HCT116 (cell line): ENCODE measurements around the gene DHRS12. TPM values are rescaled to one million over a fixed set of nuclear protein-coding genes. Genes with fewer than 3 reads are reported as not detected.

Experiments used
- ATAC-seq: fragments of 200-7000 bp; cut with Tn5 transposase; 2 replicates; pipeline ENCODE4 v1.9.1; 2020; ENCODE audit warnings: mild to moderate bottlenecking, moderate library complexity
- BruUV-seq: library from RNA; stranded (reverse); fragments of 400-500 nt; replicated peaks from 2 replicates; lab custom pipeline; 2021; lab: Mats Ljungman, UMichigan
- CTCF ChIA-PET: fragments of 300-600 bp; sonication (Branson Sonifier 250); formaldehyde crosslinking; loops from one replicate; lab custom pipeline; 2021; ENCODE audit warnings: antibody characterized with exemption; lab: Charles Lee
- POLR2A ChIA-PET: fragments of 300-600, 350-600 bp; sonication (Branson Sonifier 250); formaldehyde crosslinking; loops from one replicate; lab custom pipeline; 2021; ENCODE audit warnings: antibody characterized with exemption; lab: Charles Lee
- RAD21 ChIA-PET, 2 experiments: fragments of 300-600 bp; sonication (Branson Sonifier 250); formaldehyde crosslinking; loops; one replicate each; lab custom pipeline; 2023; ENCODE audit warnings: low total read pairs in 2 of 2; ENCODE audit not compliant: uncharacterized antibody in 2 of 2, unreplicated experiment in 2 of 2, low non-redundant PET in 1 of 2; lab: Charles Lee
- DNase-seq: peaks from one replicate; pipeline ENCODE4 v3.0.0-alpha.2; 2010; ENCODE audit warnings: low read depth, low spot score
- H2AFZ ChIP-seq: fragments of 200-600 bp; shearing (Covaris generic), sonication (generic); 2 replicates; pipeline ENCODE4 v1.6.1; 2017; ENCODE audit warnings: low read depth, mixed run types, mixed read lengths, antibody characterized with exemption, low read length; ENCODE audit not compliant: poor library complexity, severe bottlenecking
- H3K27ac ChIP-seq: 2 replicates; pipeline ENCODE4 v1.5.1; 2012; ENCODE audit warnings: low read depth, low read length
- H3K27me3 ChIP-seq: fragments of 200-600 bp; sonication (generic); 2 replicates; pipeline ENCODE4 v1.6.1; 2016; ENCODE audit warnings: mixed run types, low read length, mixed read lengths; ENCODE audit not compliant: insufficient read depth
- H3K36me3 ChIP-seq, 2 experiments: fragments of 200-500 bp in 1 of 2; fragments of 200-600 bp in 1 of 2; sonication (Bioruptor generic) in 1 of 2; sonication (generic) in 1 of 2; 2 replicates each; pipeline versions ENCODE4 v1.5.1 to v1.6.1; 2014 to 2016; ENCODE audit warnings: low read length in 2 of 2, inconsistent platforms in 1 of 2, mixed read lengths in 1 of 2, mixed run types in 1 of 2; ENCODE audit not compliant: insufficient read depth in 2 of 2, control insufficient read depth in 1 of 2
- H3K4me1 ChIP-seq, 2 experiments: fragments of 200-600 bp in 1 of 2; sonication (generic) in 1 of 2; 2 replicates each; pipeline versions ENCODE4 v1.5.1 to v1.6.1; 2012 to 2017; ENCODE audit warnings: low read length in 2 of 2, inconsistent platforms in 1 of 2, mild to moderate bottlenecking in 1 of 2, mixed read lengths in 1 of 2, mixed run types in 1 of 2, moderate library complexity in 1 of 2; ENCODE audit not compliant: insufficient read depth in 2 of 2, control insufficient read depth in 1 of 2
- H3K4me2 ChIP-seq: fragments of 200-600 bp; sonication (generic); 2 replicates; pipeline ENCODE4 v1.6.1; 2017; ENCODE audit warnings: mixed run types, low read length, mixed read lengths
- H3K4me3 ChIP-seq, 2 experiments: fragments of 200-600 bp in 1 of 2; sonication (generic) in 1 of 2; replicated peaks in 1 of 2; 2 replicates each; pipeline ENCODE4 v1.5.1; 2011 to 2016; ENCODE audit warnings: low read length in 2 of 2, control low read depth in 1 of 2, low read depth in 1 of 2, mild to moderate bottlenecking in 1 of 2, mixed read lengths in 1 of 2, mixed run types in 1 of 2
- H3K79me2 ChIP-seq: fragments of 200-600 bp; sonication (generic); 2 replicates; pipeline ENCODE4 v1.6.1; 2017; ENCODE audit warnings: mild to moderate bottlenecking, mixed run types, low read length, moderate library complexity, mixed read lengths; ENCODE audit not compliant: insufficient read depth
- H3K9ac ChIP-seq: fragments of 200-600 bp; sonication (generic); 2 replicates; pipeline ENCODE4 v1.6.1; 2016; ENCODE audit warnings: low read length, mixed read lengths
- H3K9me2 ChIP-seq: fragments of 200-600 bp; sonication (generic), shearing (Covaris generic); 2 replicates; pipeline ENCODE4 v1.6.1; 2017; ENCODE audit warnings: mixed run types, mild to moderate bottlenecking, moderate library complexity; ENCODE audit not compliant: insufficient read depth
- H3K9me3 ChIP-seq, 2 experiments: fragments of 200-500 bp in 1 of 2; fragments of 200-600 bp in 1 of 2; sonication (Bioruptor generic) in 1 of 2; sonication (generic) in 1 of 2; 2 replicates each; pipeline ENCODE4 v1.6.1; 2014 to 2017; ENCODE audit warnings: low read length in 2 of 2, mixed read lengths in 2 of 2, inconsistent platforms in 1 of 2, low read depth in 1 of 2, mild to moderate bottlenecking in 1 of 2, mixed run types in 1 of 2, moderate library complexity in 1 of 2; ENCODE audit not compliant: control insufficient read depth in 1 of 2, insufficient read depth in 1 of 2
- H4K20me1 ChIP-seq: fragments of 200-600 bp; sonication (generic), shearing (Covaris generic); 2 replicates; pipeline ENCODE4 v1.6.1; 2017; ENCODE audit warnings: mixed run types, mild to moderate bottlenecking, moderate library complexity; ENCODE audit not compliant: insufficient read depth
- ATF3 ChIP-seq: IDR thresholded peaks from 2 replicates; pipeline ENCODE4 v1.6.1; 2012
- CBX3 ChIP-seq: IDR thresholded peaks from 2 replicates; pipeline ENCODE4 v1.6.1; 2012; ENCODE audit warnings: low read depth
- ELF1 ChIP-seq: IDR thresholded peaks from 2 replicates; pipeline ENCODE4 v1.6.1; 2012; ENCODE audit warnings: low read depth, borderline replicate concordance
- EZH2 ChIP-seq: fragments of 200-600 bp; sonication (generic); IDR thresholded peaks from 2 replicates; pipeline ENCODE4 v1.6.1; 2017; ENCODE audit warnings: antibody characterized with exemption, mixed run types
- EZH2phosphoT487 ChIP-seq: fragments of 200-600 bp; IDR thresholded peaks from 2 replicates; pipeline ENCODE4 v1.6.1; 2018; ENCODE audit warnings: antibody characterized with exemption, borderline replicate concordance
- JUND ChIP-seq: IDR thresholded peaks from 2 replicates; pipeline ENCODE4 v1.6.1; 2012
- POLR2A ChIP-seq: IDR thresholded peaks from 2 replicates; pipeline ENCODE4 v1.7.0; 2011; ENCODE audit warnings: borderline replicate concordance; ENCODE audit not compliant: insufficient read depth, insufficient read length; ENCODE audit errors: extremely low read depth
- POLR2AphosphoS5 ChIP-seq: IDR thresholded peaks from 2 replicates; pipeline ENCODE4 v1.6.1; 2011; ENCODE audit warnings: mild to moderate bottlenecking, low read depth, low read length, moderate library complexity
- RAD21 ChIP-seq: IDR thresholded peaks from 2 replicates; pipeline ENCODE4 v1.6.1; 2012; ENCODE audit warnings: low read depth, mild to moderate bottlenecking
- SIN3A ChIP-seq: IDR thresholded peaks from 2 replicates; pipeline ENCODE4 v1.6.1; 2012; ENCODE audit warnings: low read depth
- SRF ChIP-seq: IDR thresholded peaks from 2 replicates; pipeline ENCODE4 v1.6.1; 2012; ENCODE audit warnings: low read depth
- YY1 ChIP-seq: IDR thresholded peaks from 2 replicates; pipeline ENCODE4 v1.6.1; 2011; ENCODE audit warnings: low read length, low read depth, moderate library complexity, mild to moderate bottlenecking; ENCODE audit not compliant: insufficient replicate concordance; ENCODE audit errors: extremely low read depth
- ZFX ChIP-seq: fragments of 450-650 bp; IDR thresholded peaks from 2 replicates; pipeline ENCODE4 v1.6.1; 2017
- ZNF274 ChIP-seq: fragments of 200-500 bp; sonication (Bioruptor generic); IDR thresholded peaks from 2 replicates; pipeline ENCODE4 v1.6.1; 2014; ENCODE audit warnings: mild to moderate bottlenecking, low read depth, low read length, inconsistent platforms
- intact Hi-C: fragments of 100-400 bp; cut with micrococcal nuclease; formaldehyde crosslinking; loops from 2 replicates; pipeline ENCODE4 v1.10.0; 2022
- total RNA-seq: library from RNA; stranded (reverse); gene quantifications from one replicate; pipeline ENCODE4 v1.2.1, GENCODE V29; 2021; ENCODE audit not compliant: unreplicated experiment
- TF ChIP-seq, protein P1 (sequence below): IDR thresholded peaks from 2 replicates; pipeline ENCODE4 v1.6.1; 2012
- TF ChIP-seq, protein P2 (sequence below): IDR thresholded peaks from 2 replicates; pipeline ENCODE4 v1.6.1; 2011; ENCODE audit warnings: mild to moderate bottlenecking, low read length, moderate library complexity; ENCODE audit not compliant: insufficient replicate concordance; ENCODE audit errors: extremely low read depth

DHRS12 gene
- total RNA-seq, 1 experiment from 2014 or later = 3.9 TPM

DNA sequence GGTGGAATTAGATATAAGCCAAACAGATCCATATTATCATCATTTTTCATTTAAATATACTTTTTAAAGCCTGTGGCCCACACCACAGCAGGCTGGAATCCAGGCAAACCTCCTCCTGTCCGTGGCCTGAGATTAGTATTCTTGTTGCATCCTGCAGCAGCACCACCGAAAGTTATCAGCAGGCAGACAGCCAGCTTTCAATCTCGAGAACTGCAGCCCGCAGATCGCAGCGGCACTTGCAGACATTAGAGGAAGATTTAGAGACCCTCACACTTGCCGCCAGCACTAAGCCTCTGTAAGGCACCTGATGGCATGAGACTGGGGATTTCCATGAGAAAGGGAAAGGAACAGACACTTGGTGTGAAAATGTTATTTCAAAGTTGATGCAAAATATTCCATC is 7.4 kb downstream of the DHRS12 start:
- Histone ChIP-seq H3K36me3 (no peaks in the 10 kb centered on the region), H3K79me2 (no peaks in the 10 kb centered on the region), H3K27me3 (no peaks in the 10 kb centered on the region), H3K4me2 (no peak overlapping the region), H3K9me2 (no peaks in the 10 kb centered on the region), H3K9me3 (no peaks in the 10 kb centered on the region), H4K20me1 (no peaks in the 10 kb centered on the region), H3K4me3 (no peak overlapping the region), H3K27ac (no peak overlapping the region), H2AFZ (no peak overlapping the region), H3K4me1 (peaks cover 12 to 17% of the 10 kb centered on the region in 2 experiments), H3K9ac (no peak overlapping the region)
- TF ChIP-seq YY1 (no peak), SRF (no peak), SIN3A (no peak), ELF1 (no peak), ATF3 (no peak), RAD21 (no peak), JUND (no peak), CBX3 (no peak), EZH2phosphoT487 (no peak)
- TF ChIP-seq, protein P1, sequence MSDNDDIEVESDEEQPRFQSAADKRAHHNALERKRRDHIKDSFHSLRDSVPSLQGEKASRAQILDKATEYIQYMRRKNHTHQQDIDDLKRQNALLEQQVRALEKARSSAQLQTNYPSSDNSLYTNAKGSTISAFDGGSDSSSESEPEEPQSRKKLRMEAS = no peak
- DNase-seq (no peak), ATAC-seq (no peak)
- BruUV-seq = no TSS peak
- POLR2A ChIA-PET = interaction anchor here (1.5 to 1.9 kb wide), 3 partner anchors 343 to 362 kb away, joined by 4 to 14 read pairs (median 4); partner anchors contain the start of gene INTS6
- RAD21 ChIA-PET = interaction anchor here in 1 of 2 experiments (2.1 kb wide), 1 partner anchor 671 kb away, joined by 17 read pairs; no protein-coding TSS in a partner anchor
- intact Hi-C loops = loop anchor here (2.0 to 5.0 kb wide), 3 partner anchors 214 to 574 kb away; partner anchors contain the start of genes FAM124A and WDFY2
- CTCF ChIA-PET = interaction anchor here (1.9 to 5.4 kb wide), 4 partner anchors 363 to 671 kb away, joined by 26 to 90 read pairs (median 55); no protein-coding TSS in a partner anchor

DNA sequence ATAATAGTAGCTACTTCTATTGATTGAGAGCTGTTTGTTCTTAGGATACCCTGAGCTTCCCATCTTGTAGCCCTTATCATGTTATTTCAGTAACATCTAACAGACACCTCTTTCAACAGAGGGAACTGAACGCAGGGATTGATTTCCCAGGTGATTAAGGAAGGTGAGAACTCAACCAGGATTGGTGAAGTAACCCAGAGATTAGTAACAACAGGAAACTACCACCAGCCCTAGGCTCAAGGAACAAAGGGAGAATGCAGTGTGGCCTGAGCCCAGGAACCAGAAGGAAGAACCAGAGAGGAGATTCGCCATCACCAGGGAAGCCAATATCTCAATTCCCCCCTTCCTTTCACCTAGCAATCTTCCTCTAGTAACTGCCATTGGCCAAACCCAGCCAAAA is 8.5 kb downstream of the DHRS12 start:
- Histone ChIP-seq H3K36me3 (no peaks in the 10 kb centered on the region), H3K4me1 (peaks cover 9 to 16% of the 10 kb centered on the region in 2 experiments), H3K9me3 (no peaks in the 10 kb centered on the region), H2AFZ (no peak overlapping the region), H3K79me2 (no peaks in the 10 kb centered on the region), H3K4me3 (no peak overlapping the region), H3K9me2 (no peaks in the 10 kb centered on the region), H3K27me3 (no peaks in the 10 kb centered on the region), H4K20me1 (no peaks in the 10 kb centered on the region), H3K9ac (no peak overlapping the region), H3K27ac (no peak overlapping the region), H3K4me2 (no peak overlapping the region)
- ChIA-PET POLR2A (interaction anchor here (1.7 kb wide), 1 partner anchor 343 kb away, joined by 4 read pairs; the partner anchor contains the start of gene INTS6), RAD21 (no interaction called here), CTCF (interaction anchor here (1.2 to 5.4 kb wide), 2 partner anchors 362 to 670 kb away, joined by 6 to 90 read pairs; no protein-coding TSS in a partner anchor)
- TF ChIP-seq POLR2AphosphoS5 (no peak), CBX3 (no peak), JUND (no peak), SIN3A (no peak), POLR2A (no peak), ATF3 (no peak), ZFX (no peak), RAD21 (no peak), EZH2 (no peak), ZNF274 (no peak), SRF (no peak)
- TF ChIP-seq, protein P2, sequence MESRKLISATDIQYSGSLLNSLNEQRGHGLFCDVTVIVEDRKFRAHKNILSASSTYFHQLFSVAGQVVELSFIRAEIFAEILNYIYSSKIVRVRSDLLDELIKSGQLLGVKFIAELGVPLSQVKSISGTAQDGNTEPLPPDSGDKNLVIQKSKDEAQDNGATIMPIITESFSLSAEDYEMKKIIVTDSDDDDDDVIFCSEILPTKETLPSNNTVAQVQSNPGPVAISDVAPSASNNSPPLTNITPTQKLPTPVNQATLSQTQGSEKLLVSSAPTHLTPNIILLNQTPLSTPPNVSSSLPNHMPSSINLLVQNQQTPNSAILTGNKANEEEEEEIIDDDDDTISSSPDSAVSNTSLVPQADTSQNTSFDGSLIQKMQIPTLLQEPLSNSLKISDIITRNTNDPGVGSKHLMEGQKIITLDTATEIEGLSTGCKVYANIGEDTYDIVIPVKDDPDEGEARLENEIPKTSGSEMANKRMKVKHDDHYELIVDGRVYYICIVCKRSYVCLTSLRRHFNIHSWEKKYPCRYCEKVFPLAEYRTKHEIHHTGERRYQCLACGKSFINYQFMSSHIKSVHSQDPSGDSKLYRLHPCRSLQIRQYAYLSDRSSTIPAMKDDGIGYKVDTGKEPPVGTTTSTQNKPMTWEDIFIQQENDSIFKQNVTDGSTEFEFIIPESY = no peak
- TF ChIP-seq, protein P1 = no peak
- DNase-seq = no peak
- intact Hi-C loops = loop anchor here (5.0 kb wide), 2 partner anchors 213 to 573 kb away; partner anchors contain the start of genes FAM124A and WDFY2
- no peak for ATAC-seq
- no TSS peak for BruUV-seq
